ENCODE results near the gene HIPK2.

Gene HIPK2

DNA sequence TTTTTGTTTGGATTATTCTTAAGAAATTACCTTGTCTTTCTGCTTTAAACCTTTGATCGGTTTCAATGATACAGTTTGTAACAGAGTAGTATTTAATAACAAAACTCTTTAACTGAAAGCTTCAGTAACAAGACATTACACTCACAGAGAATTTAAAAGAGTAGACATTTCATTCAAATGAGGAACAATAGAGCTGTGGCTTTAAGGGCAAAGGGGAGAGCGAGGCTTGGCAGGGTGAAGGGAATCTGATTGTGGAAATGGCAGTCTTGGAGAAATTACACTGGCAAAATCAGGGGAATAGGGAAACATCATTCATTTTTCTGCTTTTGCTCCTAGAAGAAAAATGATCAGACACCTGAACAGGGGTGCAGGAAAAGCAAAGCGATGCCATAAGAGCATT lies 5.1 kb upstream of the HIPK2 start:
- DNase-seq, result no peak

DNA sequence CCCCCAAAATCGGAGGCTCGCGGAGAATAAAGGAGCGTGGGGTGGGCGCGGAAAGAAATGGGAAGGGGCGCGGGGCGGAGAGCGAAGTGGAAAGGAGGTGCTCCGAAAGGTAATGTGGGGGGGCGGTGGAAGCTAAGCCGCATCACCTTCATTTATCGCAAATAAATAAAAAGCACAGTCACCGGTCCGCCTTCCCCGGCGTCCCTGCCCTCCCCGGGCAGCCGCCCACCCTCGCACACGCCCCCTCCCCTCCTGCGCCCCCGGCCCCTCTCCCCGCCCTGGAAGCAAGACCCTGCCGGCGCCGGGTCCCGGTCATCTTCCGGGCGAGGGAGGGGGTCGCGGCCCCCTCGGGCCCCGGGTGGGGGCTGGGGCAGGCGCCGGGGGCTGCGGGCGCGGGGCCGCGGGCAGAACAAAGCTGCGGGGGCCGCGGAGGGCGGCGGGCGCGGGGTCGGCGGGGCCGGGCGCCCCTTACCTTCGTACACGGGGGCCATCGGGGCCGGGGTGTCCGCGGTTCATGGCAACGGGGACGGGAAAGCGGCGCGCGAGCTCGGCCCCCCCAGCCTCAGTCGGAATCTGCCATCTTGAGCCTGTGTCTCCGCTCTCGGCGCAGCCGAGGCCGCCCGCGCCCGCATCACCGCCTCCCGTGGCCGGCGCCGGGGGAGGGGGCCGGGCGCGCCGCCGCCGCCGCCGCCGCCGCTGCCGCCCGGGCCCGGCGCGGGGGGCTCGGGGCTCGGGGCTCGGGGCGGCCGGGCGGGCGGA lies 486 bp downstream of the HIPK2 start:
- peak; percentile 20 for DNase-seq

DNA sequence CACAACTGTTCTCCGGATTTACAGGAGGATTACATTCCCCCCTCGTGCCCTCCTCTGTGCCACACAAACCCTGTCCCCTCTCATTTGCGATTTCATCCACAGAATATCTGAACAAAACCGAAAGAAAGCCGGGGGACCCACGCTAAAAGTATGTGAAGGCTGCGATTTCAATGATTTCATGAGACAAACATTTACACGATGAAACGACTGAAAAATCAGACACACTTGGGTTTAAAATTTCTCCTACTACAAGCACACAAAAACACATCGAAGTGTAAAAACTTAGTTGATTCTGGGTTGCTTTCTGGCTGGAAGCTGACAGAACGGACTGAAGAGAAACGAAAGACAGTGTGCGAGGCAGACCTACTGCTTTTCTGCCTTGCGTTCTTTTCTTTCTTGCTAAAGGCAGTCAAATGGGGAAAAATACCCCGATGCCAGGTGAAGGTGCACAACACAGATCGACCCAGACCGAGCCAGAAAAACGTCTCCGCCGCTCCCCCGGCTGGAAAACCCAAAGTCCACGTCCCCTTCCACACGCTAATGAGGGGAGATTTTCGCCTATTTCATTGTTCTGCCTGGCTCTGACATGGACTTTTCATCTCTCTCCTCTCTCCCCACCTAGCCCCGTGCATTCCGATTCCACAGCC lies 1.2 kb downstream of the HIPK2 start:
- DNase-seq, result peak; percentile 43

DNA sequence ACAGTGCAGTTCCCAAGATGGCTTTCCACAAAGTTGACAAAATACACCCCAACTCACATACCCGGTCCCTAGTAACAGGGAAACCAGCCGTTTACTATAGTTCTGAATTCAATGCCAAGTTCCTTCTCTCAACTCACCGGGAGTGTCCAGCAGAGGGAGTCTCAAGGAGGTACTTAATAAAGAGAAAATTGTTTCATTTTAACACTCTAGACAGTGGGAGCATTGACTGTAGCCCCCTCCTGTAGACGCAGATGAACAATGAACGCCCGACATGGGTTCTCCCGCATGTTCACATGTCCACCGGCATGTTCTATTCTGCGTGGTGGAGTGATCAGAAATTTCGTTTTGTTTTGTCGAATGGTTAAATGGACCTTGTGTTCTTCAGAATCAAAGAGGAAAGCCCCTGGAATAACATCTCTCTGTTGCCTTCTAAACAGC lies 1.9 kb downstream of the HIPK2 start:
- DNase-seq, result peak; percentile 81

DNA sequence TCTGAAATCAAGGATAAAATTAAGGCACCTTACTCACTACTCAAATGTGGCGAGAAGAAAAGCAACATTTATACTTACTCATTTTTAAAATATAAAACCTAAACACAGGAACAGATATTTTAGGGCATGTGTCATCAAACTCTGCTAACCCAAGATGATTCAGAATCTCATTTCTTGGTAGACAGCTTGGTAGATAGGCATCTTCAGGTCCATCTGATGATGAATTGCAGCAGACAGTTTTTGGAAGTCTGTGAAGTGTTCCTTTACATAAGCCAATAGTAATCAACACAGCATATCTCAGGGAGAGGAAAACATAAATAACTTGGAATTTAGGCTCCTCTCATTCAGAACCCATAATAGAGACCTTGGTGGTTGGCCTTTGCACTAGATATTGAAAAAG lies 3.4 kb downstream of the HIPK2 start:
- peak; percentile 70 for DNase-seq

DNA sequence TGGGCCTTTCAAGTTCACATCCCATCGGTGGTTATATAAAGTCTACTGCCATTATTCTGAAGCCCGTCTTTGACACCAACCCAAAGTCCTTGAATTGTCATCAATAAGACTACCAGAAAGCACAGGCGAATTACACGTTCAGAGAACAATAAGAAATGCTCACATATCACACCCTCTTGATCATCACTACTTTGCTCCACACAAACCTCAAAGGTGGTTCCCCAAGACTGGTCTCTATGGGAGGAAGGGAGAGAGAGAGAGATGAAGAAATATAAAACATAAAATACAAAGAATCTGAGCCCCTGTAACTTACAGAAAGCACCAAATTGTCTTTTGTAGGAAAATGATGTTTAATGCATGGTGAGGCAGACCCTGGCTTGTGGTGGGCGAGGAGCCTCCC lies 4.4 kb downstream of the HIPK2 start:
- no peak for DNase-seq

DNA sequence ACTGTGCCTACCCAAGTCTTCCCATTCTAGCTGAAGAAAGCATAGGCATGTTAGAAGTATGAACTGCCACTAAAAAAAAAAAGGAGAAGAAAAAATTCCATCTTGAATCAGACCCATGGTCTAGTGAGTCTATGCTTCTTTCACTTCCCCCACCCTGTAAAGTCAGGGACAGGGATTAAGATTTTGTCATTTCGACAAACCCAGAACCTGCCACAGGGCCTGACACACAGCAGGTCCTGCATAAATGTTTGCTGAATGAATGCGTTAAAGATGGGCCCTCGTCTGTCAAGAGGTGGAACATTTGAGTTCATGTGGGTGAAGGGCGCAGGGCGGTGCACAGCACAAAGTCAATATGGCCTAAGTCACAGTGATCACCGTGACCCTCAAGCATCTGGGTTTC lies 4.9 kb downstream of the HIPK2 start:
- no peak for DNase-seq

DNA sequence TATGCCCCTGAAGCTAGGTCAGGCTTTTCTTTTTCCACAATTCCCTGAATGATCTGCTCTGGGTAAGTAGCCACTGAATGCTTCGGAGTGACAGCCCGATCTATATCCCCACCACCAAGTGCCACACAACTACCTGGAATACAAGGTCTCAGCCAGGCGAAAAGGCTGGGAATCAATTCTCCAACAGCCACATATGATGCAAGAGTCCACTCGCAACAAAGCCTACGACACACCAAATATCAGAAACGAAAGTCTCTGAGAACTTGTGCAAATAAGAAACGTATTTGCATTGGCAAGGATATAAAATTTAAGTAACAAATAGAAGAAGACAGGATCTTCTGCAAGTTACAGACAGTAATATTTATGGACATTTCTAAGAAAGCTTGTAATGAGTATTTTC lies 5.7 kb downstream of the HIPK2 start:
- no peak for DNase-seq

DNA sequence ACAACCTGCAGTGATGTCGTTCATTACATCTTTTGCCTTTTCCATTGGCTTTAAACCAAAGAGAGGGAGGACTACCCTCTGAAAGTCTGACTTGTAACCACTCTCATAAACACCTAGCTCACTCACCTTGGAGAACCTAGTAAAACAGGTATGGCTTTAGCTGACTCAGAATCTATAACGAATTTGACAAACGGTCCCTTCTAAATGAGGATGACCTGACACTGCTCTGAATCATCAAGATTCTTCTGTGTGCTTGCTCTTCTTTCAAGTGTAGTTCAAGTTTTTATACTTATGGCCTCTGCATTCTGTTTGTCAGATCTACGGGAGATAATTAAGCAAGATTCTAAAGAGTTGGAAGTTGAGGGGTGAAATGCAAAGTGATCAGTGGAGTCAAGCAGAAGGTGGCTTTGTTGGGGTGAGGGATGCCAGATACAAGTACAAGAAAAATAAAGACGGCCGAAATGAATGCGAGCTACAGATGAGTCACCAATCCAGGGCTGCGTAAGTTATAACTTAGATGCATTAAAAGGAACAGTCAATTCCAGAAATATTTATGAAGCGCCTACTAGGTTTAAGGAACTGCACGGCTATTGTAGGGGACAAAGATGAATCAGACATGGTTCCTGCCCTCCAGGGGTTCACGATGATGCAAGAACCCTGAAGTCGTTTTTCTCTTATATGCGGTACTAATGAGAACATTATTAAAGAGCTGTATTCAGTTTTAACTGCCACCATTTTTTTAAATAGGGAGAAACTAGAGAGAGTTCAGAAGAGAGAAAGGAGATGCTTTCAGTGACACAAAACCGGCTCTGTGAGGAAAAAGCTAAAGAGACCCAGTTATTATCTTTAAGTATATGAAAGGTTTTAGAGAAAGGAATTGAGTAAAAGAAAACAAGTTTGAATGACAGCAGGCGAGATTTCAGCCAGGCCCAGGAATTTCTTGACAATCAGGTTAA lies 6.5 kb downstream of the HIPK2 start:
- peak; percentile 63 for DNase-seq

DNA sequence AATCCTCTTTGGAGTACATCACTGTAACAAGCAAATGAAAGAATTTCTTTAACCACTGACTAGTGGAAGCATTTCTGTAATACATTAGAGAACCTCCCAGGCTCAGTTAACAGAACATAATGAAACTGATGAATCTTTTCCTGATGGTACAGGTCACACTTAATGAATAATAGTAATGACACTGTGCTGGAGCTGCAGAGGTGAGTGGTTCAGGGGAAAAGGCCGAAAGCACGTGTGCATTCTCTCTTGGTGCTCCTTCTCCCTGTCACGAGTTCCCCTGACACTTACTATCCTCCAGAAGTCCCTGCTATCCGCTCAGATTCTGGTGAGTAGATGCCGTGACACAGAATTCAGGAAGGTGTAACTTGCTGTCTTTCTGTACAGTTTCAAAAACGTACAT lies 8.0 kb downstream of the HIPK2 start:
- DNase-seq, result no peak

DNA sequence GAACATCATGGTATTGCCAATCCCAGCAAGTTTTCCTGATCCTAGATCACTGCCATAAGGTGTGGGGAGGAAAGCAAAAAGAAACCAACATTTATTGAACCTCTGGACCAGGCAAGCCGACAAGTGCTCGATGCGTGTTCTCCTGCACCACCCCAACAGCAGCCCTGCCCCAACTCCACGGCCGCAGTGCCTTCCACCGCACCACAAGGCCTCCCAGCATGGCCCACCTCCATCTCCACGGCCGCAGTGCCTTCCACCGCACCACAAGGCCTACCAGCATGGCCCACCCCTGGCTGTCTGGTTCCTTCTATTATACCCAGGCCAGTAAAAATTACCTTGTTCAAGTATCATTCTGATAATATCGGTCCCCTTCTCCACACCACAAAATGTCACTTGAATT lies 8.7 kb downstream of the HIPK2 start:
- DNase-seq, result no peak

DNA sequence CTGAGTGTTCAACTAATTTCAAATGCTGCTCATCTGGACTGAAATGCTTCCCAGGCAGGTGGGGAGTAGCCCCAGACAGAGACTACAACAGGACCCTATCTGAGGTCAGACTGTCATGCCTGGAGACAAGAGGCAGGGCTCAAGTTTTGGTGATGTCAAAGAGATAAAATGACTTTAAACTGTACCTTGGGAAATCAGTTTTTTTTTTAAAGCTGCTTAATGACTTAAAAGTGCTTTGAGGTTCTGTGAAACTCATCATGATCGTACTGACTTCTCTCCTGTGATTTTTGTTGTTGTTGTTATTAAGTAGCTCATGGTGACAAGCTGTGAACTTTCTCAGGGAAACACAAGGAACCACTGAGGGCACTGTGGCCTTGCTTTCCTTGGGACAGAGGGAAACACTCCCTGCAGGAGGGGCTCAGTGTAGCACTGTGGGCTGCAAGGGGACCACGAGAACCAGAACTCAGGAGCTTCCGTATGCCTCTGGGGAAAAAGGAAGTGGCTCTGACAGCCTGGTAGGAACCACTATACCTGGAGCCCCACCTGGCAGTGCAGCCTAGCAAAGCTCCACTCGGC lies 9.5 kb downstream of the HIPK2 start:
- no peak for DNase-seq

DNA sequence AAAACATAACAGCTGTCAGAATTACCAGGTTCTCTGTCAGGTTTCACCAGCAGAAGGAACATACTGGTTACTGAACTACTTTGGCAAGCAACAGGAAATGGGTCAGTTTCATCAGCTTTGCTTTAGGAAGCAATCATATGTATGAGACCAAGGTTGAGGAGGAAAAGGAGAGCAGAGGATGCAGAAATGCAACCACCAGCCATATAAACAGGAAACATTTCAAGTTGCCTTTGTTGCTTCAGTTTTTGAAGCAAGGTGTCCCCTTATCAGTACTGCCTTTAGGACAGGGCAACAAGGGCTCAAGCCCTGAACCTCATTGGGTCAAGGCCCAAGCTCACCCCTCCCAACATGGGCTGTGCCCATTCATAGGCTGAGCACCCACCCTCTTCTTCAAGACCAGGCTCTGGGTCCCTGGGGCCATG lies 10.2 kb downstream of the HIPK2 start:
- DNase-seq, result no peak

DNA sequence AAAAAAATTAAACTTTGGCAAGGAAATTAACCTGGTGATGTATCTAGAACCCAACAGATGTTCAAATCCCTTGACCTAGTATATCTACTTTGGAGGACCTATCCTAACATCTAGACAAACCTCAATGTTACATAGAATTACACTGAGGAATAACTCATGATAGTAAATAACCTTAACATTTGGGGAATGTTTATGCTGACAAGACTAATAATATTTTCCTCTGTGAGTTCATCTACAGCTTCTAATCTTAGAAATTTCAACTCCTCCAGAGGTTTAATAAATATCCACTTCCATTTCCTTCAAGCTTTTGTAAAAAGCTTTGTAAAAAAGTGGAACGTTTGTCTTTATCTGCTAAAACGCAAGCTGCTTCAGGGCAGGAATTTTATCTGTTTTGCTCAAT lies 12.7 kb downstream of the HIPK2 start:
- no peak for DNase-seq

DNA sequence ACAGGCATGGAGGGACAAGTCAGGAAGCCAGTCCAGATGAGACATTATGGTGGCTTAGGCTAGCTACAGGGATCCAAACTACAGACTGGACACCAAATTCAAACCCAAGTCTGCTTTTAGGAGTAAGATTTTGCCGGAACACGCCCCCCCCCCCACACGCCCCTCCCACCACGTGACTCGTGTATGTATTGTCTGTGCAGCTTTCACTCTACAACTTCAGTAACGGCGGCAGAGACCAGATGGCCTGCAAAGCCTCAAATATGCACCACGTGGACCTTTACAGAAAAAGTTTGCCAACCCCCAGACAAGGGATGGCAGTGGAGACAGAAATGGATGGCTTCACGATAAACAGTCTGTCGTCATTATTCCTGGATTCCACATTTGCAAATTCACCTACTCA lies 14.5 kb downstream of the HIPK2 start:
- no peak for DNase-seq

DNA sequence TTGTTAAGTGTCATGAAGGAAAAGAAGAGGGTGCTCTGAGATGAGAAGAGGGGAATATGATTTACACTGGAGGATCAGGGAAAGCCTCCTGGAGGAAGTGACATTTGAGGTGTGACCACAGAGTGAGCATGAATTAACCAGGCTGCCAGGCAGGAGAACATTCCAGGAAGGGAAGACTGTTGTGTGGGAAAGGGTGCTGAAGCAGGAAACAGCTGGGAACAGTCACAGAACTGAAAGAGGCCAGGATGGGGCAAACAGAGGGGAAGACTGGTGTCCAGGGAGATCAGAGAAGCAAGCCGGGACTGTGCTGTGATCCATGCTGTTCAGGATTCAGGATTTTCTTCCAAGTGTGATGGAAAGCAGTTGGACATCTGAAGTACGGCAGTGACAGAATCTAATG lies 14.9 kb downstream of the HIPK2 start:
- peak; percentile 25 for DNase-seq

DNA sequence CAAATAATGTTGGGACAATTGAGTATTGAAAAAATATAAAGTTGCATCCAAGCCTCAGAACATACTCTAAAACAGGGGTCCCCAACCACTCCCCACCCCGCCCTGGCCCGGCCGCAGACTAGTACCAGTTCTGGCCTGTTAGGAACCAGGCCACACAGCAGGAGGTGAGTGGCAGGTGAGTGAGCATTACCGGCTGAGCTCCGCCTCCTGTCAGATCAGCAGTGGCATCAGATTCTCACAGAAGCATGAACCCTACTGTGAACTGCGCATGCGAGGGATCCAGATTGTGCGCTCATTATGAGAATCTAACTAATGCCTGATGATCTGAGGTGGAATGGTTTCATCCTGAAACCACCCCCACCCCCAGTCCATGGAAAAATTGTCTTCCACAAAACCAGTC lies 19.4 kb downstream of the HIPK2 start:
- DNase-seq, result no peak

DNA sequence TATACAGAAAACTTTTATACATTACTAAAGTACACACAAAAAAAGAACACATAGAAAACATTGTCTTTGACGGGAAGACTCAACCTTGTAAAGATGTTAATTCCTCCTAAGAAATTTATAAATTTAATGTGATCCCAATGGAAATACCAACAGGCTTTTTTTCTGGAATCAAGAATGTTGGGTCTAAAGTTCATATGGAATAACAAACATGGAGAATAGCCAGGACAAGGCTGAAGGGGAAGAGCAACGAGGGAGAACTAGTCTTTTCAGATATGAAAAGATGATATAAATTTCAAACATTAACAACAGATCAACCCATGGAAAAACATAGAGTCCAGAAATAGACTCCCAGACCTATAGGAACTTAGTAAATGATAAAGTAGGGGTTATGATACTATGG lies 19.8 kb downstream of the HIPK2 start:
- no peak for DNase-seq

DNA sequence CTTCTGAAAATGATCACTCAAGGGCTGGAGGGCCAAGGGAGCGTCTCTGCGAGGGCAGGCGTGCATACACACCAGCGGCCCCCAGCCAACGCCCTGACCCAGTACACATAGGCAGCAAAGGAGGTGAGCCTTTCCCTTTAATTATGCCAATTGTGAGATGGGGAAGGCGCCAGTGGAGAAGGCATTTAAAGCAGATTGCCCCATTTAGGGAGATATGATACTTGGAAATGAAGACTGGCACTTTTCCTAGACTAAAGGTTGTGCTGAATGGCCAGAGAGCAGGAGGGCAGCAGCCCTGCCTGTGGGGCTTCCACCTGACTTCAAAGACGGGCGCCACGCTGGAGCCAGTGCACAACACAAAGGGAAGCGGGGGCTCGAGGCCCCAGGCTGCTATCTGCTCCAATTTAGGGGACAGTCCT lies 24.1 kb downstream of the HIPK2 start:
- DNase-seq, result no peak

DNA sequence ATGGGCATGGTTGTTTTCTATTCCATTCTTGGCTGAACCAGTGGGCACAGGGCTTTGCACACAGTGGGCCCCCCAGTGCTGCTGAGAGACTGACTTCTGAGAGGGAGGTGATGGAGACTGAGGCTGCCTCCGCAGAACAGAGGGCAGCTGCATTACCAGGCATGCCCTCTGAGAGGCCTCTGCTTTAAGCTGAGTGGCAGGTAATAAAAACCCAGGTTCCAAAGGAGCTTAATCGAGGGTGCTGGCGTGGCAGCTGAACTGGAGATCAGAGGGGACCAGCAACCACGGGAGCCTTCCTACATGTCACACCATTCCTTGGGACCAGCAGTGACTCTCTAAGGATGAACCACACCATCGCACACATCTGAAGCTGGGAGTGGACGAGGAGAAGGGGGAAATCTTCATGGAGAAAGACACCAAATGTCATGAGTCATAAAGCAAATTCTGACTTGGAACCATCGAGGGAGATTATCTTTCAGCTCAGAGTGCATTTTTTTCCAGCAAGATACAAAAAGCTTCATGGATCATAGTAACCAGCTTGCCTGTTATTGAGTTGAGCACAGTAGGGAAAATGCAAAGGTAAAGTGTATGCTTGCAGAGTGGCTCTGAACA lies 24.6 kb downstream of the HIPK2 start:
- no peak for DNase-seq

DNA sequence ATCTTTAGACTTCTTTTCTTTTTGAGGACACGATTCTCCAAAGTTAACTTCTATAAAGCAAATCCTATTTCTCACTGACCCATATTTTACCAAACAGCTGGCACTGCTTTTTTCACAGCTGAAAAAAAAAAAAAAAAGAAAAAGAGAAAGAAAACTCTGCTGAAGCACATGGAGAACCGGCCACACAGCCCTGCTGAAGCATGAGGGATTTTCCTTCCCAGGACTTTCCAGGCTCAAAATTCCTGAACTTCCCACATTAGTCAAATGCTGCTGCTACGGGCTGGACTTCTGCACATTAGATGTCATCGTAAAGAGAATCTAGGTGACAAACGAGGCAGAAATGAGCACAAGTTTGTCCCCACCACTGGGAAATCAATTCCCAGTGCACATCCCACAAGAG lies 25.2 kb downstream of the HIPK2 start:
- DNase-seq, result no peak

DNA sequence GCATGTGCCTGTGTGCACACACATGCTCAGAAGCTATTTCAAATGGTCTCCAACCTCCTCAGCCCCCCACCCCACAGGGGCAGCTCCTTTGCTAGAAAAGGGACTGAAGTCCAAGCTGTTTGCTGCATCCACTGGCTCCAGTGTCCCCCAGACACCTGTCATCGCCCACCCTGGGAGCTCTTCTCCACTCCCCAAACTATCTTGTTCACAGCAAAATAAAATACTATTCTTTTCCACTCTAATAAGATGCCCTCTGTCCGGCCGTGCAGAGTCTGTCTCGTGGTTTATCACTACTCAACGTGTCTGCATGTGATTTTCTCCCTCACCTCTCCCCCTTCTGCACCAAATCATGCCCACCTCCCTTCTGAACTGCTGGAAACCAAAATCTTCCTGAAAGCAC lies 25.6 kb downstream of the HIPK2 start:
- no peak for DNase-seq

All from kidney glomerular epithelial cell (primary cell).